Fibroblast of mammary gland (primary cell): ENCODE measurements around the gene CLTCL1.

Experiments used
- DNase-seq: peaks from one replicate; pipeline ENCODE4 v3.0.0-alpha.2; 2010; ENCODE audit warnings: low read depth
- H3K4me3 ChIP-seq: 2 replicates; pipeline ENCODE4 v1.5.1; 2011; ENCODE audit warnings: low read depth, mild to moderate bottlenecking, low read length, moderate library complexity; ENCODE audit not compliant: control insufficient read depth
- TF ChIP-seq, protein P1 (sequence below): conservative IDR thresholded peaks from 2 replicates; pipeline ENCODE4 v1.5.1; 2011; ENCODE audit warnings: low read depth, low read length, inconsistent platforms; ENCODE audit not compliant: control insufficient read depth, insufficient read depth

The CLTCL1 gene

DNA sequence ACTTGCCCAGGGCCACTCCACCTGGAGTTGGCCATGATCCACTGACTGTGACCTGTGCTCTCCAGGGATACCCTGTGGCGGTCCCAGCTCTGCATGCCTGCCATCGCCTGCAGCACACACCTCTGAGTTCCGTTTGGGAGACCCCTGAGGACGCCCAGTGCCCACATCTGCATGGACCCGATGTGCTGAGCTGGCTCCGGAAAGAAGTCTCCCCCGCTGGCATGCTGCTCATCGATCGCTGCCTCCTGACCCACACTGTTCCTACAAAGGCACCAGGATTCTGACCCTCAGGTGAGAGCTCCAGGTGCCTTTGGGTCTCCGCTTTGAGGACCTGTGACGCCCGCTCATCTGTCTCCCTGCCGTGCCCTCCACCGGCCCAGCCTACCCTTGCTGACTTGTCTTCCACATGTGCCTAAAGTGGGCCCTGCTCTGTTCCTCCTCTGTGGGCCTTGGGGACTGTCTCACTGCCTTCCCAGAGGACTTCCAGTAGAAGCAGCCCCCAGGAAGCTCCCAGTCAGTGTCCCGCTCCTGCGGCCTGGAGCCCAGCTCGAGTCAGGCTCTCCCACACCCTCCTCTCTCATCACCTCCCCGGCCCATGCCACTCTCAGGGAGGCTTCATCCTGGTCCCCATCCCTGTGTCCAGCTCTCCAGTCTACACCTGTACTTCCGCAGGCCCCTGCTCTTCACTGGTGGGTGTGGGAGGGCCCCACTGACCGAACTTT is 107.1 kb downstream of the CLTCL1 start:
- TF ChIP-seq, protein P1, sequence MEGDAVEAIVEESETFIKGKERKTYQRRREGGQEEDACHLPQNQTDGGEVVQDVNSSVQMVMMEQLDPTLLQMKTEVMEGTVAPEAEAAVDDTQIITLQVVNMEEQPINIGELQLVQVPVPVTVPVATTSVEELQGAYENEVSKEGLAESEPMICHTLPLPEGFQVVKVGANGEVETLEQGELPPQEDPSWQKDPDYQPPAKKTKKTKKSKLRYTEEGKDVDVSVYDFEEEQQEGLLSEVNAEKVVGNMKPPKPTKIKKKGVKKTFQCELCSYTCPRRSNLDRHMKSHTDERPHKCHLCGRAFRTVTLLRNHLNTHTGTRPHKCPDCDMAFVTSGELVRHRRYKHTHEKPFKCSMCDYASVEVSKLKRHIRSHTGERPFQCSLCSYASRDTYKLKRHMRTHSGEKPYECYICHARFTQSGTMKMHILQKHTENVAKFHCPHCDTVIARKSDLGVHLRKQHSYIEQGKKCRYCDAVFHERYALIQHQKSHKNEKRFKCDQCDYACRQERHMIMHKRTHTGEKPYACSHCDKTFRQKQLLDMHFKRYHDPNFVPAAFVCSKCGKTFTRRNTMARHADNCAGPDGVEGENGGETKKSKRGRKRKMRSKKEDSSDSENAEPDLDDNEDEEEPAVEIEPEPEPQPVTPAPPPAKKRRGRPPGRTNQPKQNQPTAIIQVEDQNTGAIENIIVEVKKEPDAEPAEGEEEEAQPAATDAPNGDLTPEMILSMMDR: no peak
- no peak overlapping the region for H3K4me3 ChIP-seq
- DNase-seq: no peak

GRCh38 chr22:19183216-19183615 is 108.3 kb downstream of the CLTCL1 start:
- no peak overlapping the region for H3K4me3 ChIP-seq
- no peak for DNase-seq
- TF ChIP-seq, protein P1: no peak

DNA sequence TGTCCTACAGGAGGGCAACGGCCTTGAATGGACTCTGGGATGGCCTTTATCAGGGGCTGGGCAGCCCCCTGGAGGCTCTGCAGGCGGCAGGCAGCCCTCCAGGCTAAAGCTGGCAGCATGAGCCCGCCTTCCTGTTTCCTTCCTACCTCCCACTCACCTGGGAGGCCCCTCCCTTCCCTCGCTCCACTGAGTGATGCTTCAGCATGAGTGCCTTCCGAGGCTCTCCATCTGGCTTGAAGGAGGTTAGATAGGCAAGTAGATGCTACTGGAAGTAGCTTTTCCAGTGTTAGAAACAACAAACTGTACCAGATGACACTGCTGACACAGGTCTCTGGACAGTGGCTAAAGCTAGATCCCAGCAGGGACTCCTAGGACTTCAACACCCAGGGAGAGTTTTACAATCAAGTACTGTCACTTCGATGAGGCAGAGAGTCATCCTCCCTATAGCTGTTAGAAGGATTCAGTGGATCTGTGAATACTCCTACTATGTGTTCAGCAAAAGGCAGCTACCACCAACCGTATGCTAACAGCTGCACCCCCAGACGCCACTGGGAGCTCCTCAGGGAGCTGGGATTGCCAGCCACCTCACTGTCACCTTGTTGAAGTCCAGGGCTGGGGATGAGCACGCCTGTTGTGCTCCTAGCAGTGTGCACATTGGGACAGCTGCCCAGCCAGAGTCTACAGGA is 108.9 kb downstream of the CLTCL1 start:
- TF ChIP-seq, protein P1: no peak
- H3K4me3 ChIP-seq: no peak overlapping the region
- no peak for DNase-seq

DNA sequence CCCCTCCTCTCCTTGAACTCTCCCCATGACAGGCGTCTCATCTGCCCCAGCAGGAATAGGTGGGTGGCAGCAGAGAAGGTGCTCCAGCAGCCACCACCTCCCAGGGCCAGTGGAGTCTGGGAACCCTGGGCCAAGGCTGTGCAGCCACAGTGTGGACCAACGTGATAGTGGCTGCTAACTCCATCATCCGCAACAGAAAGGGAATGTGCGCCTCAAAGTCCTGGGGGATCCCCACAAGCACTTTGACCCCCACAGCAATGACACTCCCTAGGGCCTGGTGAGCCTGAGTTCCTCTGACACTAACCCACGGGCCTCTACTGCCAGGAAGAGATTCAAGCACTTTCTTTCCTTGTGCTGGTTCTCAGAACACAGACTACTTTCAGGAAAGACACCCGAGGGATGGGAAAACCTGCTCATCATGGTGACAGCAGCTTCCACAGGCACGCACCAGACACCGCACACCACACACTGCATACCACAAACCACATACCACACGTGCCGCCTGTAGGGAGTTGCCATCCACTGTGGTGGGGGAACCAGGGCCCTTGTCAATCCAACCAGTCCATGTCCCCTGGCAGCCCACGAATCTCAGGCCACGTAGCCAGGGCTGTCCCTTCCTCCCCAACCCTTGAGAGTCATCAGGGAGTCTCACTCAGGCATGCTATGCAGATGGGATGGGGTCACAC is 109.6 kb downstream of the CLTCL1 start:
- DNase-seq: no peak
- TF ChIP-seq, protein P1: no peak

GRCh38 chr22:19180740-19181410 is 110.6 kb downstream of the CLTCL1 start:
- no peak overlapping the region for H3K4me3 ChIP-seq
- TF ChIP-seq, protein P1: no peak
- no peak for DNase-seq

More for the DNA sequence above, 109.6 kb downstream of the CLTCL1 start:
- no peak overlapping the region for H3K4me3 ChIP-seq

DNA sequence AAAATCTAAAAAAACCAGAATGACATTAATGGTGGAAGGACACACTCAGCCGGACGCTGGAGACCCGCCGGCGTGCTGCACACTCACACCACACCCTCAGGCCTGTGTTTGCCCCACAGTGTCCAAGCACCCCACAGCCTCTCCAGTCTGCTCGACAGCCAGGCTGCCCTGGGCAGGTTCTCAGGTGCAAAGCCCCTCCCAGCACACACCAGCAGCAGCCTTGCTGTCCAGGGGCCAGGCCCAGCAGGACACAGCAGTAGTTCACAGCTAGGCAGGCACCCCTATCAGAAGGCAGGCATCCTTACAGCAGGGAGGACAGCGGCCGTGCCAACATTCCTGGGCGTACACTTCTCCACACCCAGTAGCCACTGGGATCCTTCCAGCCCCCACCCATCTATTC is 111.3 kb downstream of the CLTCL1 start:
- TF ChIP-seq, protein P1: no peak

More for the DNA sequence above, 111.3 kb downstream of the CLTCL1 start:
- DNase-seq: no peak
- no peak overlapping the region for H3K4me3 ChIP-seq
